Fibroblast of skin of left quadriceps (primary cell): ENCODE results near the gene PHLDA2.

Experiments
- DNase-seq, 2 experiments: peaks; one replicate each; pipeline ENCODE4 v3.0.0-alpha.2; 2013; ENCODE audit warnings: low read depth in 2 of 2

The PHLDA2 gene

GRCh38 chr11:2929950-2930703, 907 bp upstream of the PHLDA2 start:
- no peak for DNase-seq

- no peak for DNase-seq
These were observed 320 bp upstream of the PHLDA2 start for GRCh38 chr11:2929531-2929949.

DNA sequence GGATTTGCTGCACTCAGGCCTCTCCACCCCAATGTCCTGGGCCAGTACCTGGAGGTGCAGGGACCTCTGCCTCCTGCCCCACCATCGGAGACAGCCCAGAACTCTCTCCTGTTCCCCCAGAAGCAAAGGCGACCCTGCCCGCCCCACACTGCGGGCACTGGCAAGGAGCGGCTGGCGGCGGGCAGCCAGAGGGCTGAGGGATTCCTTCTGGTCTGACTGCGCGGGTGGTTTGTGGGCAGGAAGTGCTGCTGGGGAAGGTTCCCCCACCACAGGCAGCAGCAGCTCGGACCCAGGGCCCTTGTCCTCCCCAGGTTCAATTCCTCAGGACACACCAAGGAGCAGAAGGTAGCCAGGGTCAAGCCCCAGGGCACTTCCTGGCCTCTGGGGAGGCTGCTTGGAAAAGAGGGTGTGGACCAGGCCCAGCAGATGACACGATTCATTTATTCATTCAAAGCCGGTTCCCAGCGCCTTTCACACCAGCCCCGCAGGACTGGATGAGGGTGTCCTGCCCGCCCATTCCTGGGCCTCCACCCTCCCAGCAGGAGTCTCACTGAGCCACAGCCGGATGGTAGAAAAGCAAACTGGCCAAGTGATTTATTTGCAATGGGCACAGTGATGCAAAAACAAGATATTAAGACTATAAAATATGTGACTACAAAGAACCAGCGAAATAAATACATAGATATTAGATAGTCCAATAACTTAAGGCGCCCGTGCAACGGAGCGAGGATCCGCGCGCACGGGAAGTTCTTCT, 1.2 kb downstream of the PHLDA2 start:
- DNase-seq = no peak

DNA sequence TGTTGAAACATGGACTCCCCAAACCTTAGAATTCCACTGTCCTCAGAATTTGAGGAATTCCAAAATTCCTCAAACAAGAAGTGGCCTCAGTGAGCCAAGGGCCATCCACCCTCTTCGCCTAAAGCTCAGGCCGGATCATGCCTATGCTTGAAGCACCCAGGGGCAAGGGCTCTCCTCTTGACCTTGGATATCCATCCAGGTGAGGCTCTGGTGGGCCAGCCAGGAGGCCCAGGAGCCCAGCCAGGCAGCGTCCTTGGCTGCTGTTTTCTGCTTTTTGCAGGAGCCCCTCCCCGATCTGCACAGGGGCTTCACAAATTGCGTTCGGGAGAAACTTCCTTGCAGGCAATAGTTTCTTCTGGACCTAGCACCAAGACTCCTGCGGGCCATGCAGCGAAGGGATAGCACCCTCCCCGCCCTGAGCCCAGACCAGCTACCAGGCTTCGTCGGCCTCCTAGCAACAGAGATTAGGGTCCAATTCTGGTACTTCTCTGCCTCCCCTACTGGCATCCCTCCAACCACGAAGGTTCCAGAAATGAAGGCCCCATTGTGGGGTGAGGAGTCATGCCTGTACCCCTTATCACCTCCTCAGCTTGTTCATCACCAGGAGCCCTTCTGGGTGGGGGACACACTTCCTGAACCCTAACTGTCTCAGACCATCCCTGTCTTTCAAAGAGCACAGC, 2.0 kb downstream of the PHLDA2 start:
- no peak for DNase-seq

DNA sequence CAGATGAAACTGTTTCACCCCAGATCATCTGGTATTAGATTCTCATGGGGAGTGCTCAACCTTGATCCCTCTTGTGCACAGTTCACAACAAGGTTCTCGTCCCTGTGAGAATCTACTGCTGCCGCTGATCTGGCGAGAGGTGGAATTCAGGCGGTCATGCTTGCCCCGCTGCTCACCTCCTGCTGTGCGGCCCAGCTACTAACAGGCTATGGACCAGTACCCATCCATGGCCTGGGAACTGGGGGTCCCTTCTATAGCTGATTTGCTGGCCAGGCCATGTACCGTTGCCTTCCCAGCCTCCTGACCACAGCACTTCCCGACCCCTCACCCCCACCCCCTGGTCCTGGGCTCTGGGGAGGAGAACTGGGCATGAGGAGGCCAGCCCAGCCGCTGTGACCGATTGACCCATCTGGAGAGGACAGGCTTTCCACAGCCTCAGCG, 2.6 kb downstream of the PHLDA2 start:
- DNase-seq = no peak

DNA sequence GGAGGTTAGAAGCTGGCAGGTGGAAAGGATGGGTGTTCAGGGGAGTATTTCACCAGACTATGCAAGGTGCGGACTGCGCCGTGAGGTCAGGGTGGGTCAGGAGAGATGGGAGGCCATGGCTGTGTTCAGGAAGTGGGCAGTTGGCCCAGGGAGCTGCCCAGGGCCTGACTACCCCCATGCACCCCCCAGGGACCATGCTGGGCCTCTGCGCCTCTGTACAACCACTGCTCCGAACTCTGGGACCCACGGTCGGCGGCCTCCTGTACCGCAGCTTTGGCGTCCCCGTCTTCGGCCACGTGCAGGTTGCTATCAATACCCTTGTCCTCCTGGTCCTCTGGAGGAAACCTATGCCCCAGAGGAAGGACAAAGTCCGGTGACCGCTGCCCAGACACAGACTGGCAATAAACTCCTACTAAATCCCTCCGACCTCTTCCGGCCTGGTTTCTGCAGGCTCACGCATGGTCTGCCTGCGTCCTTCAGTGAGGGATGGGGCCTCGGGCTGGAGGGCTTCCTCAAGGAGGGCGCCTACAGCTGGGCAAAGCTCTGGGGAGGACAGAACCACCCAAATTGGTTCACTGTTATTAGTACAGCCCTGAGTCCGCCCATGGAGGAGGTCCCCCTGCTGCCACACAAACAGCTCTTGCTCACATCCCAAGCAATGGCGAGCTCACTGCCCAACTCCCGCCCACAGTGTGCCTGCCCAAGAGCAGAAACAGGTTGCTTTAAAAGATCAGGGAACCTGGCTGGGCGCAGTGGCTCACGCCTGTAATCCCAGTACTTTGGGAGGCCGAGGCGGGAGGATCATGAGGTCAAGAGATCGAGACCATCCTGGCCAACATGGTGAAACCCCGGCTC, 4.2 kb downstream of the PHLDA2 start:
- no peak for DNase-seq

DNA sequence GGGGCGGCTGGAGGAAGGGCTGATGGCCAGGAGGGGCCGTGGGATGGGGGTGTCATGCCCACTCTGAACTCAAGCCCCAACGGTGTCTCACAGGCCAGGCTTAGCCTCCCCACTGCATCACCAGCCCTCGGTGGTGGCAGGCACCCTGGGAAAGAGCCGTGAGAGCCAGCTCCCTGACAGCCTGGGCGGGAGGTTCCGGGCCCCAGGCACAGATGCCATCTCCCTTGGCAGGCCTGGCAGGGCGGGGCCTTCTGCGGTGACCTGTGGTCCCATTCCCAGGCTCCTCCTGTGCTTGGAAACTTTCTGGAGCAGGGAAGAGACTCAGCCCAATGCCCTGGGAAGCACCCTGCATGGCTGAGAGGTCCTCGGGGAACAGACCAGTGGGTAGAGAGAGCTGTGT, 4.8 kb downstream of the PHLDA2 start:
- no peak for DNase-seq

- DNase-seq = no peak
These were observed 5.5 kb downstream of the PHLDA2 start for GRCh38 chr11:2923446-2924375.

DNA sequence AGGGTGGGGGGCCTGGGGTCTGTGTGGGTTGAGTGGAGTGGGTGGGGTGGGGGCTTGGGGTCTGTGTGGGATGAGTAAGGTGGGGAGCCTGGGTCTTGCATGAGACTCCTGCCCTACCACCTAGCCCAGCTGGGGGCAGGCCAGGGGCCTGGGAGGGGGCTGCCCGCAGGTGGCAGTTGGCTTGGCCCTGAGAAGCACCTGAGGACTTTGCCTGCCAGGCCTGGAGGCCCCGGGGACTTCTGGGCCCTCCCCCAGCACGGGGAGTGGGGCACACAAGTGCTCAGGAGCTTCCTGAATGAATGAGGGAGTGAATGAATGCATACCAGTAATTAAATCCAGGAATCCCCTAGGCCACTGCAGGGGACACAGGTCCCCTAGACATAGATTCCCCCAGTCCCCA, 6.6 kb downstream of the PHLDA2 start:
- no peak for DNase-seq

- no peak for DNase-seq
These were observed 7.3 kb downstream of the PHLDA2 start for GRCh38 chr11:2921742-2922493.

- DNase-seq = no peak
These were observed 8.0 kb downstream of the PHLDA2 start for GRCh38 chr11:2921261-2921660.

DNA sequence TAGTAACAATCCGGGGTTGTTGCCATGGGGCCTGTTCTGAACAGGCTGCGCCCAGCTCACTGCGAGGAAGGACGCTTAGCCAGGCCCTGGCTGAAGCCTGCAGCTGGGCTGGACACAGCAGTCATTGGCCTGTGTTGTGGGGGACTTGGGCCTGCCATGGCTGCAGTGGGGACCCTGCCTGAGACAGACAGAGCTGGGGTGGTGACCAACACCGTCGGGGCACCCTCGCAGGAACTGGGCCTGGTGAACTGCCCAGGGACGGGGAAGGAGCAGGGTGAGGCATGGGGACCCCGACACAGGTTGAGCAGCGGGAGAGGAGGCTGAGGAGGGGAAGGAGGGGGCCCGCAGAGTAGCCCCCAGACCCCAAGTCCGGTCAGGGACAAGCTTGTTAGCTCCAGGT, 8.9 kb downstream of the PHLDA2 start:
- DNase-seq = no peak

GRCh38 chr11:2919837-2920236, 9.4 kb downstream of the PHLDA2 start:
- DNase-seq = no peak

GRCh38 chr11:2919188-2919587, 10.0 kb downstream of the PHLDA2 start:
- DNase-seq = no peak

DNA sequence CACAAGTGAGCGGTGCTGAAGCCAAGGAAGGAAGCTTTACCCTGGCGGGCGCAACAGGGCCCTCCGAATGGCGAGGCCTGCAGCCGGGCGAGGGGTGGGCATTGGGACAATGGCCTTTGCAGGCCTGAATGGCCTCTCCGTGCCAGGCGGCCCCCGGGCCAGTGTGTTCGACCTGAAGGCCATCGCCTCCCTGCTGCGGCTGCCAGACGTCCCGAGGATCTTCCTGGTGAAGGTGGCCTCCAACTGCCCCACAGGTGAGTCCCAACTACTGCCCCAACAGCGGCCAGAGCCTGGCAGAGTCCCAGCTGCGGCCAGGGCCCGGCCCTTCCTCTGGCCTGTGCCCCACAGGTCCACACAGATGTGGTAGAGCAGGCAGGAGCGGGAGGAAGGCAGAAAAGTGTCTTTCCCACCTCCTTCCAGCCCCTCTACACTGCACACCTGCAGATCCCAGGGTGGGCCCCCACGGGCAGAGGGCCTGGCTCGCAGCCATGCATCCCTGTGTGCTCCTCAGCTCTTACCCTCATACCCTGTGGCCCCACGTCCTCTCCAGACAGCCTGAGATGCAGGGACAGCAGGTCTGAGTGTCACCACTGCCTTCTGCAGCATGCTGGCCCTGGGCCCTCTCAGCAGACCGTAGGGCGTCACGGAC, 11.3 kb downstream of the PHLDA2 start:
- DNase-seq = no peak

DNA sequence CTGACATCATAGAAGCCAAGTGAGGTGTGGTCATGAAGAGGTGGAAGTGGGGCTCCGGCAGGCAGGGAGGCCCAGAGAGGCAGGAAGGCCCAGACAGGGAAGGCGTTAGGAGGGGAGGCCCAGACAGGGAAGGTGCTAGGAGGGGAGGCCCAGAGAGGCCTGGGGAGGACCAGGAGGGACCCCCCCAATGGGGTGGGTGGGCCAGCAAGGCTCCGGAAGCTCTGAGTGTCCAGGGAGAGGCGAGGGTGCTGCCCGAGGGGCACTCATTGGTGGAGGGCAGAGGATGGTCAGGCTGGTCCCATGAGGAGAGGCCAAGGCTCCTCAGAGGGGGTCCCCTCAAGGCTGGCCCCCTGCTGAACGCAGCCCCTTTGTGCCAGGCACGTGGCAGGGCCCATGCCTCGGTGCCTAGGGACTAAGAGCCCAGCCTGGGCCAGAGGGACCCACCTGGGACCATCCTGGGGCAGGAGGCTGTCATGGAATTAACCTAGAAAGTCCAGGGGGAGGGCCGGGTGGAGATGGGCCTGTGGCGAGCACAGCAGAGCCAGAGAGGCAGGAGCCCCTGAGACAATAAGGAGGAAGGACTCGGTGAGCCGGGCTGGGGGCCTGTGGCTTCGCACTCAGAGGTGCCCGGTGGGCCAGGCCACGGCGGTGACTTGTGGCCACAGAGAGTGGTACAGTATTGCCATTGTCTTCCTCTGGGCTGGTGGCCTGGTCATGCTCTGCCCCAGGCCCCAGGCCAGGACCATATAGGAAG, 12.2 kb downstream of the PHLDA2 start:
- DNase-seq = no peak

DNA sequence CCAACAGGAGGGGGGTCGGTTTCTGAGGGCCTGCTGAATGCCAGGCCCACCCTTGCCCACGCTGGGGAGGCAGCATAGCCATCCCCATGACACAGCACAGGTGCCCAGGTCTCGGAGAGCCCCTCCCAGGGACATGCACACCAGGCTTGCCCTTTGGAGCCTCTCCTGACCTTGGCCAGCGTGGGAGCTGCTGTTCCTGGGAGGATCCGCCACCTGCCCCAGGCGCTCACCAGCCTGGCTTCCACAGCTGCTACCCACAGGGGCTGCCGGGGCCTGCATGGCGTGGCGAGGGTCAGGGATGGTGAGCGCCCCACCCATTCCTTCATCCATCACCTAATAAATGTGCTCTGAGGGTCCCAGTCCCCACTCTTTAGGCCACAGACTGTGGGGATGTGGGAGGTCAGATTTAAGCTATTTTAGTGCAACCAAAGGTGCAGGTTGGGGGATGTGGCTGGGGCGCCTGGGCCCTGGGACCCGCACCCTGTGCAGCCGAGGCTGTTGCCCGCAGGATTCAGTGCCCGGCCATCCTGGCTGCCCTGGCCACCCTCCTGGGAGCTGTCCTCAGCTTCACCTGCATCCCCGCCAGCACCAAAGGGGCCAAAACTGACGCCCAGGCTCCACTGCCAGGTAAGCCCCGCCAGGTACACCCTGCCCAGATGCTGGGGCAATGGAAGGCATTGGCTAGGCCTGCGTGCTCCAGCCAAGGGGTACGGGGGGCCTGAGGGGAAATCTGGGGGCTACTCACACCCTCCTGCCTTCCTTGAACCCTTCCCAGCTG, 12.9 kb downstream of the PHLDA2 start:
- DNase-seq = no peak

DNA sequence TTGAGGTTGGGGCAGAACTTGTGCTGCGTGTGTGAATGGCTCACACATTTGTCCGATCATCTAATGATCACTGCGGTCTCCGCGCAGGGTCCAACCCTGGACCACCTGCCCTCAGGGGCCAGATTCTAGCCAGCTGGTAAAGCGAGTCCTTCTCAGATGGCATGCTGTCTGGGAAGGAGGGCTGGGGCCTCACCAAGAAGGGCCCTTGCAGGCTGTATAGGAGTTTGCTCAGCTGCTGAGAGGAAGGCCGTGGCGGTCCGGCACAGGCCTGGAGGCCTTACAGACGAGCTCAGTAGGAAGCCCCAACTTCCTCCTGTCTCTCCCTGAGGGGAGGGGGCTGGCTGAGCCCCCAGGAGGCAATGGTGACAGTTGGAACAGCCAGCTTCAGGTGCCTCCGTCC, 13.7 kb downstream of the PHLDA2 start:
- no peak for DNase-seq
